GM10266 (cell line): Measurements from ENCODE around the gene ZNF471.

Source experiments
- DNase-seq: peaks from one replicate; pipeline ENCODE4 v3.0.0; 2012; ENCODE audit errors: extremely low spot score
- CTCF ChIP-seq: IDR thresholded peaks from 2 replicates; pipeline ENCODE4 v1.5.1; 2012; ENCODE audit warnings: mild to moderate bottlenecking, low read depth; ENCODE audit not compliant: control insufficient read depth, insufficient read depth; ENCODE audit errors: missing control alignments

The ZNF471 gene

GRCh38 chr19:56547535-56547934 lies 39.9 kb downstream of the ZNF471 start:
- DNase-seq: no peak
- no peak for TF ChIP-seq CTCF

GRCh38 chr19:56554272-56554869 lies 46.7 kb downstream of the ZNF471 start:
- no peak for TF ChIP-seq CTCF
- DNase-seq: no peak

- no peak for TF ChIP-seq CTCF
- no peak for DNase-seq
Measured at GRCh38 chr19:56562766-56563165, 55.1 kb downstream of the ZNF471 start.

GRCh38 chr19:56566904-56567273 lies 59.2 kb downstream of the ZNF471 start:
- peak; percentile 45 for DNase-seq
- TF ChIP-seq CTCF: no peak

GRCh38 chr19:56567274-56568120 lies 59.8 kb downstream of the ZNF471 start, which contains the start of gene ZNF470:
ZNF470 (plus strand) TSS chr19:56567468; CDS start chr19:56570312, 2,844 bp downstream.
- TF ChIP-seq CTCF: no peak

GRCh38 chr19:56572589-56572988 lies 64.9 kb downstream of the ZNF471 start:
- TF ChIP-seq CTCF: no peak

More at GRCh38 chr19:56567274-56568120, 59.8 kb downstream of the ZNF471 start, which contains the start of gene ZNF470:
- DNase-seq: peak; percentile 90

GRCh38 chr19:56573914-56574313 lies 66.3 kb downstream of the ZNF471 start:
- no peak for TF ChIP-seq CTCF
- no peak for DNase-seq

More at GRCh38 chr19:56572589-56572988, 64.9 kb downstream of the ZNF471 start:
- no peak for DNase-seq
